GM21786 (cell line): Measurements from ENCODE around the gene FXN.
"Not testable (repeated sequence)": the region's sequence is repeated elsewhere in the genome, so short reads cannot be mapped to it uniquely, and the experiment has no call there.

ENCODE experiments used
- ATAC-seq: cut with Tn5 transposase; IDR thresholded peaks from one replicate; pipeline ENCODE4 v1.9.1; 2021; ENCODE audit not compliant: unreplicated experiment

The FXN gene

DNA sequence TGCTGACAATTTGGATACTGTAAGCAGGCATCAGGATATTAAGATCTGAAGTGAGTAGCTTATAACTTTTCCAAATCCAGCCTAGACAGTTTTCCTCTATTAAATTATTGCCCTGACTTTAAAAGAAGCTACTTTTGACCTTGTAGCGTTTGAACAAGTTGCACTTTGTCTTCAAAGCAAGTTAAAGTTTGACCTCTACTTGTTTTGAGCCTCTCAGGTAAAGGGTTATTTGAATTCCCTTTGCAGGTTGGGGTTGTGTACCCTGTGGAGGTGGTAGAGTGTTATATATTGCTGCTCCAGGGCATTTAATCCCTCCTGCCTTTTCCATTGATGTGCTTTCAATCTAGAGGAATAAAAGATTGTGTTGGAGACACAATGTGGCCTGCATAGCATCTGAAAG is 30.1 kb downstream of the FXN start:
- ATAC-seq: no peak

- ATAC-seq: no peak
Observed at GRCh38 chr9:69066955-69067354, 31.4 kb downstream of the FXN start.

DNA sequence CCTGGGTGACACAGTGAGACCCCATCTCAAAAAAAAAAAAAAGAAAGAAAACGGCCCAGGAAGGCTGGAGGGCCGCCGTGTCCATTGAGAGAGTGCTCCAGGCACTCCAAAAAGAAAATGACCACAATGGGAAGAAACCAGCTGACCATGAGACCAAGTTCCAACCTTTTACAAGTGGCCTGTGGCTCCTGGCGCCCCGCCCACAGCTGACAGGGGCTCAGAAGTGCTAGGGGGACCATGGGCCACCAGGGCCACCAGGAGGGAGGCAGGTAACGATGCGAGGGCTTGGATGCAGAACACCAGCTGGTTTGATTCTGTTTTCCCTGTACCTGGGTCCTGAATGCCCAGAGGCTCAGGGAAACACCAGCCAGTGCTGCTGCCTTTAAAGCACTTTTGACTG is 34.6 kb downstream of the FXN start:
- ATAC-seq: no peak

DNA sequence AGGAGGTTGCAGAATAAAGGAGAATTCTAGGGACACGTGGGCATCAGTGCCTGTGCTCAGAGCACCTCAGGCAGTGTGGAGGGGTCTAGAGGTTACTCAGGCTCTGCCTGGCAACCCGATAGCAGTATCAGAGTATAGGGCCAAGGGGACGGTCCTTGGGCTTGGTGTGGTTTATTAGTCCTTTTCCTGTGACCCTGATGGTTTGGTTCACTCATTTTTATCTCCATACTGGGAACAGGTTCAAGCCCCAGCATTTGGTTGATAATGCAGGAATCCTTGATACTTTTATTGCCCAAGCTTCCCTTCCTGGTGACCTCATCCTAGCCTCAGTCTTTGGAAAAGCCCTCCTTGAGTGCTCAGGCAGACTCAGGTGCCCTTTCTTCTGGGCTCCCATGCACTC is 35.5 kb downstream of the FXN start:
- ATAC-seq: no peak

DNA sequence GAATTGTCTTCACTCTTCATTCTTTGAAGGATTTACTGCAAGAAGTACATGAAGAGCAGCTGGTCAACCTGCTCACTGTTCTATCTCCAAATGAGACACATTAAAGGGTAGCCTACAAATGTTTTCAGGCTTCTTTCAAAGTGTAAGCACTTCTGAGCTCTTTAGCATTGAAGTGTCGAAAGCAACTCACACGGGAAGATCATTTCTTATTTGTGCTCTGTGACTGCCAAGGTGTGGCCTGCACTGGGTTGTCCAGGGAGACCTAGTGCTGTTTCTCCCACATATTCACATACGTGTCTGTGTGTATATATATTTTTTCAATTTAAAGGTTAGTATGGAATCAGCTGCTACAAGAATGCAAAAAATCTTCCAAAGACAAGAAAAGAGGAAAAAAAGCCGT is 37.6 kb downstream of the FXN start:
- no peak for ATAC-seq

DNA sequence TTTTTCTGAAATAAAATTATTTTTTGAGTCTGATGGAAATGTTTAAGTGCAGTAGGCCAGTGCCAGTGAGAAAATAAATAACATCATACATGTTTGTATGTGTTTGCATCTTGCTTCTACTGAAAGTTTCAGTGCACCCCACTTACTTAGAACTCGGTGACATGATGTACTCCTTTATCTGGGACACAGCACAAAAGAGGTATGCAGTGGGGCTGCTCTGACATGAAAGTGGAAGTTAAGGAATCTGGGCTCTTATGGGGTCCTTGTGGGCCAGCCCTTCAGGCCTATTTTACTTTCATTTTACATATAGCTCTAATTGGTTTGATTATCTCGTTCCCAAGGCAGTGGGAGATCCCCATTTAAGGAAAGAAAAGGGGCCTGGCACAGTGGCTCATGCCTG is 39.2 kb downstream of the FXN start:
- no peak for ATAC-seq

DNA sequence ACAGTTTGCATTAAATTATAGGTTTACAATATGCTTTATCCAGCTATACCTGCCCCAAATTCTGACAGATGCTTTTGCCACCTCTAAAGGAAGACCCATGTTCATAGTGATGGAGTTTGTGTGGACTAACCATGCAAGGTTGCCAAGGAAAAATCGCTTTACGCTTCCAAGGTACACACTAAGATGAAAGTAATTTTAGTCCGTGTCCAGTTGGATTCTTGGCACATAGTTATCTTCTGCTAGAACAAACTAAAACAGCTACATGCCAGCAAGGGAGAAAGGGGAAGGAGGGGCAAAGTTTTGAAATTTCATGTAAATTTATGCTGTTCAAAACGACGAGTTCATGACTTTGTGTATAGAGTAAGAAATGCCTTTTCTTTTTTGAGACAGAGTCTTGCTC is 41.0 kb downstream of the FXN start:
- ATAC-seq: no peak

- no peak for ATAC-seq
Observed at GRCh38 chr9:69078069-69078468, 42.5 kb downstream of the FXN start.

DNA sequence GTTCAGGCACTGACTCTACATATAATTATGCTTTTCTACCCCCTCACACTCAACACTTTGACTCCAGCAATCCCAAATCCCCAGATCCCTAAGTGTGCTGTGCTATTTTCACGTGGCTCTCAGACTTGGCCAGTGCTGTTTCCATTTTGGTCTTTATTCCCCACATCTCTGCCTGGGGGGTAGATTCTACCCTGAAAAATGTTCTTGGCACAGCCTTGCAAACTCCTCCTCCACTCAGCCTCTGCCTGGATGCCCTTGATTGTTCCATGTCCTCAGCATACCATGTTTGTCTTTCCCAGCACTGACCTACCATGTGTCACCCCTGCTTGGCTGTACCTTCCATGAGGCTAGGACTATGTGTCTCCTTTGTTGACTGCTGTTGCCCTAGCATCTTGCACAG is 43.0 kb downstream of the FXN start:
- no peak for ATAC-seq

- no peak for ATAC-seq
Observed at GRCh38 chr9:69079186-69079585, 43.6 kb downstream of the FXN start.

DNA sequence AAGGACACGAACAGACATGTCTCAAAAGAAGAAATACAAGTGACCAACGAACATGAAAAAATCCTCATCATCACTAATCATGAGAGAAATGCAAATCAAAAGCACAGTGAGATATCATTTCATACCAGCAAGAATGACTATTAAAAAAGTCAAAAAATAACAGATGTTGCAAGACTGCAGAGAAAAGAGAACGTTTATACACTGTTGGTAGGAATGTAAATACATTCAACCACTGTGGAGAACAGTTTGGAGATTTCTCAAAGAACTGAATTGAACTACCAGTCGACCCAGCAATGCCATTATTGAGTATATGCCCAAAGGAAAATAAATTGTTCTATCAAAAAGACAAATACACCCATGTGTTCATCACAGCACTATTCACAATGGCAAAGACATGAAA is 45.7 kb downstream of the FXN start:
- no peak for ATAC-seq

DNA sequence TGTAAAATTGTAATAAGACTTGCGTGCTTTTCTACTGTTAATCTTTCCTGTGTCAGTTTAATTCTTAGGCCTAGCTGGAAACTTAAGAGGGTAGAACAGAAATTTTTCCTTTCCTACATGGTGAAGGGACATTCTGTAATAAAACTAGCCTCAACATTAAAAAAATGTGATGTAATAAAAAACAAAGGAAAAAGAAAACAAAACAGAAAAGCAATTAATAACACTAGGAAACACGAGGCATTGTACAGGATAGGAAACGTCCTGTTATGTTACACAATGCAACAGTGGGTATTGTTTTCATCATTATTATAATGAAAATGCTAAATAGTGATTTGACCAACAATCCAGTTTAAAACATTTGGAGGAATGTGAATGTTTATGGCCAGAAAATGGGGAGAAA is 47.8 kb downstream of the FXN start:
- ATAC-seq: no peak

- ATAC-seq: no peak
Observed at GRCh38 chr9:69085569-69086283, 50.2 kb downstream of the FXN start.

DNA sequence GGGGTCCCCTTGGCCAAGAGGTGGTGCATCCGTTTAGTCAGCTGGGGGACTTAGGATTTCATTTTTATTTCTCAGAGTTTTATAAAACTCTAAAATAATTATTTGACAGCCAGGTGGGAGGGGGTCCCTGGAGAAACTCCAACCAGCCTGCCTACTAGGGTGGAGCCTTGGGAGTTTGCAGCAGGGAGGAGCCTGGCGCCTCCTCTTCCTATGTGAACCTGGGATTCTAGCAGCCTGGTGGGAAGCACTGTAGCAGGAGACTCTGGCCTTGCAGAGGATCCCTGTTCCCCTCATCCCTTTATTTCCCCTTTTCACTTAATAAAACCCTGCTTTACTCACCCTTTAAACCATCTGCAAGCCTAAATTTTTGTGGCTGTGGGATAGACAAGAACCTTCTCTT is 50.8 kb downstream of the FXN start:
- ATAC-seq: no peak

DNA sequence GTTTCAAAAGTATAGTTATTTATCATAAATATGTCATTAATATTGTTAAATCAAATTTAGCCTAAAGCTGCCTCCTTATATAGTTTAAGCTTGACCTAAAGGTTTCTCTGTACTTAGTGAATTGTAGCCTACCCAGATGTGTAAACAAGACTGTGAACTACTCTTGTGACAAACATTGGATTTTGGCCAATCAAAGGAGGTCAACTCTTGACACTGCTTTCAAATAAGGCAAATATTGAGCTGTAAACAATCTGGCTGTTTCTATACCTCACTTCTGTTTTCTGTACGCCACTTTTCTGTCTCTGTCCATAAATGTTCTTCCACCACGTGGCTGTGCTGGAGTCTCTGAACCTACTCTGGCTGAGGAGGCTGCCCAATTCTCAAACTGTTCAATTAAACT is 51.2 kb downstream of the FXN start:
- no peak for ATAC-seq

GRCh38 chr9:69089082-69089481 is 53.5 kb downstream of the FXN start:
- no peak for ATAC-seq

DNA sequence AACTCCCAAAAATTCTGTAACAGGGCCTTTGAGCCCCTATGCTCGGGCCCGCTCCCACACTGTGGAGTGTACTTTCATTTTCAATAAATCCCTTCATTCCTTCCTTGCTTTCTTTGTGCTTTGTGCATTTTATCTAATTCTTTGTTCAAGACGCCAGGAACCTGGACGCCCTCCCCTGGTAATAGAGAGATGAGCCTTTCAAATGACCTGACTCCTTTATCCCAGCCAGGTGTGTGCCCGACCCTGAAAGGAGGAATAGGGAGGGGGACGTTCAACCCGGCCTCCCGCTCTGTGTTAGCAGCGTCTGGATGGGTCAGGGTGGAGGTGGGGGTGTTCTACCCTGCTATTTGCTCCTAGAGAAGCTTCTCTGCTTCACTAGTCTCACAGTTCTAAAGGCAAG is 53.9 kb downstream of the FXN start:
- ATAC-seq: no peak

- ATAC-seq: no peak
Observed at GRCh38 chr9:69090140-69090750, 54.7 kb downstream of the FXN start.

DNA sequence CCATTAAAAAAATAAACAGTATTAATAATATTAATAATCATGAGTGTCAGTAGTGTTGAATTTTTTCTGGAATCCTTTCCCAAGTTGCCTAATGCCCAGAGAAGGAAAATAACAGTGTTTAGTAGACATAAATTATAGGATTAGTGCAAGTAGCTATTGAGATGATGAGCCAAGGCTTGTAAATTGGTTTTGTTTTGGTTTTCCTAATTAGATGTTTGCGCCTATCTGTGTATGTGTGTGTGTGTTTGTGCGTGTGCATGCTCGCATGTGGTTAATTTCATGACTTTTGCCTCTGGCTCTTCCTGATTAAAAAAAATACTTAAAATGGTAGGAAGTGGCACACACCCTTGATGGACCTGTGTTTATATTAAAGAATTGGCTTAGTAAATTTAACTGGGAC is 55.4 kb downstream of the FXN start:
- ATAC-seq: no peak

- ATAC-seq: peak; percentile 55
Observed at GRCh38 chr9:69093471-69094103, 58.0 kb downstream of the FXN start.

DNA sequence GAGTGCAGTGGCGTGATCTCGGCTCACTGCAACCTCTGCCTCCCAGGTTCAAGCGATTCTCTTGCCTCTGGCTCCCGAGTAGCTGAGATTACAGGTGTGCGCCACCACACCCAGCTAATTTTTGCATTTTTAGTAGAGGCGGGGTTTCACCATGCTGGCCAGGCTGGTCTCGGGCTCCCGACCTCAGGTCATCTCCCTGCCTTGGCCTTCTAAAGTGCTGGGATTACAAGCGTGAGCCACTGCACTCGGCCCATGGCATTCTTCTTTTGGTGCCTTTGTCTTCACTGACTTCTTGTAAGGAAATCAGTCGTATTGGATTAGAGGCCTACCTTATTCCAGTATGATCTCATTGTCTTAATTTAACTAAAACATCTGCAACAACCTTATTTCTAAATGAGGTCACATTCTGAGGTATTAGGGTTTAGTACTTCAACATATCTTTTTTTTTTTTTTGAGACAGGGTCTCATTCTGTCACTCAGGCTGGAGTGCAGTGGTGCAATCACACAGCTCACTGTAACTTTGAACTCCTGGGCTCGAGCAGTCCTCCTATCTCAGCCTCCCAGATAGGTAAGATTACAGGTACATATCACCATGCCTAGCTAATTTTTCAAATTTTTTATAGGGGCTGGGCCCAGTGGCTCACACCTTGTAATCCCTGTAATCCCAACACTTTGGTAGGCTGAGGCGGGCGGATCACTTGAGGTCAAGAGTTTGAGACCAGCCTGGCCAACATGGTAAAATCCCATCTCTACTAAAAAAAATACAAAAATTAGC is 59.0 kb downstream of the FXN start:
- not testable (repeated sequence) for ATAC-seq

GRCh38 chr9:69097064-69097463 is 61.5 kb downstream of the FXN start:
- no peak for ATAC-seq
